Stimulated activated CD4-positive, alpha-beta T cell treated with anti-CD3 and anti-CD28 coated beads, Interleukin-2, amount 100 ng/mL, for 48 hours (primary cell): ENCODE results near the gene PFKFB1.

Experiments used
- DNase-seq, 2 donors: peaks; one replicate each; pipeline ENCODE4 v3.0.0-alpha.2; 2020

Gene PFKFB1

DNA sequence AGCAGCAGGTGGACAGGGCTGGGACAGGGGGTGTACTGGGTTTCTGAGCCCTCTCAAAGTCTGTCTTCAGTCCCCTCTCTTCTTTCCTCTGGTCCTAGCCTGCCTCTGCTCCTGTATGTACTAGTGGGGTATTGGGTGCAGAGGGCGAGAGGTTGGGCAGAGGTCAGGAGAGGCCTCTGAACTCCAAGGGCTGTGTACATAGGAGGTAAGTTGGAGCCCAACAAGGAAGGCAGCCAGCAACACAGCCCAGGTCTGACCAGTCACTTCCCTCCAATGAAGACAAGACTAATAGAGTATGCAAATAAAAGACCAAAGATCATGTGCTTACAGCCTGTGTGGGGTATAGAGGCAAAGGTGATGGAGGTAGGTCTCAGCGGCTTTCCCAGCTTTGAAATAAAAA lies at the start of gene PFKFB1:
Gene PFKFB1, minus strand, starts transcription at position 90 of the 400 bp plus-strand sequence. CDS start 181 bp downstream, outside the sequence.
- DNase-seq = no peak

DNA sequence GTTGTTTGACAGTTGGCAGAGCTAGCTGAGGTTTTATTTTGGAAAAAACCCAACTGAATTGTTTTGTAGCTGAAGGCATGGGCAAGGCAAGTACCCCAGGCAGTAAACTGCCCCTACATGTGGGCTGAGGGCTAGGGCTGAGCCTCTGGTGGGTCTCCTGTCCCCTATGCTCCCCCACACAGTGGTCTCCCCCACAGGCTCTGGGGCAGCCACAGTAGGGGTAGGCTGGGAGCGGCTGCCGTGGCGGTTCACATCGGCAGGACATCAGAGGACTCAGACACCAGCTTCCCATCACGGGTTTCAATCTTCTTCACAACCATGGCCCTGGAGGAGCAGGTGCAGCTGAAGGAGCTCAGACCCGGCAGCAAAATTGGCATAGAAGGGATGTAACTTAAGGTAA lies 47.5 kb upstream of the PFKFB1 start:
- DNase-seq = no peak

DNA sequence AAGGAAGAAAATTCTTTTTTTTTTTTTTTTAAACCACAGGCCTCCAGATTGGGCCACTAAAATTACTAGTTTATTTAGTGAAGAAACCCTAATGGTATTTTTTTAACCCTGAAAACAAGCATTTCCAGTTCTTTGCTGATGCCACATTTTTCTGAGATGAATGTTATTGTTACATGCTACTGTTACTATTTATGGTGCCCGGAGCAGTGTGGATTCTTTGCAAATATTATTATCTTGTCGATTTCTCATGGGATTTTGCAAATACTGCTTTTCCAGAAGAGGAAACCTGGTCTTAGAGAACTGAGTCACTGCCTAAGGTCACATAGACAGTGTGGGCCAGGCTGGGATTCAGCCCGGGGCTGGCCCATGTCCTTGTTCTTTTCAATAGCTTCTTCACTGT lies 45.5 kb upstream of the PFKFB1 start:
- DNase-seq = no peak

DNA sequence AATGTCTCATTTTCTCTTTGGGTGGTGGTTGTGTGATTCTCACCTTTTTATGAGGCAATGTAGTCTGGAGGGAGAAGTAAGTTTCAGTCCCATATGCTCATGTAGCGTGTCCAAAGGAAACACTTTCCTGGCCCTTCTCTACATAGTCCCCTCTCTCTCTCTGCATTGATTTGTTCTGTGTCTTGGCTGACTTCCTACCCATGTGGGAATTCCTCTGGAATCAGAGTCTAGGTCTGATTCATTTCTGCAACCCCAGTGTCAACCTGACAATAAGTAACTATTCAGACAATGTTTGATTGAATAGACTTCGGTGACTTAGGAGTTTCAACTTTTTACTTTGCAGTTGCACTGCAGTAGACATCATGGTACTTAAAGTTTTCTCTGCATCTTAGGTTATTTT lies 39.4 kb upstream of the PFKFB1 start:
- DNase-seq = no peak

DNA sequence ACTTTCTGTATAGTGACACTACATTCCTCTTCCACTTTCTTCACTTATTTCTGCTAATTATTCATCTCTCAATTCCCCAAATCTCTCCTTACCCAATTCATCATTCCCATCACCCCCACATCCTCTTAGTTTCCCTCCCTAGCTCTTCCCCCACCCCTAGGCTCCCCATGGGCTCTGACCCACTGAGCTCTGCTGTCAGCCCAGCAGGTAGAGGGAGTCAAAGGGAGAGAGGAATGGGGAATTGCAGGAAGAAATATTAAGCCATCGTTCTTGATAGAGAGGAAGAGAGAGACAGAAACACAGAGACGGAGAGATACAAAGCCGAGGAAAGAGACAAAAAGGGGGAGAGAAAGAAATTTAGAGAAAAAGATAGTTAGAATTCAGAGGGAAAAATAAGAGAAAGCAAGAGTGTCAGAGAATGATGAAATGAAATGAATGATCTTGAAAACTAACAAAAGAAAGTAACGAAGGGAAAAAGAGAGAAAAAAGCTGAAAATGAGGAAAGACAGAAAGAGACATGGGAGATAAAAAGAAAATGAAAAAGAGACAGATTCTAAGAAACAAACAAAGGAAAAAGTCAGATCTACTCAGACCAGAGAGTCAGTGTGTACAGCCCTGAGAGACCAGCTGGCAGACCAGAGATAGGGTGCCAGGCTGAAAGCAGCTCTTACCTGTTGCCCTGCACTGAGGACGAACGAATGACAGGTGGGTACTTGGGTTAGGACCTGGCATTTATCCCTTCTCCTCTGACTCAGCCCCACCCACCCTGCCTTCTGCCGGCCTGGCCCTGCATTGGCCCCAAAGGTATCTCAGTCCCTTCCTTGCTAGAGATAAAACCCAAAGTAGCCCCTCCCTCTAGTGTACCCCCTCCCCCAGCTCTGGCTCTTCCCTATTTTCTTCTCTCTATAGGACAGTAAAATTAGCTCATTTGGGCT lies 36.5 kb upstream of the PFKFB1 start, which contains the start of gene ALAS2:
Gene ALAS2, minus strand, starts transcription at position 707 of the 935 bp plus-strand sequence. CDS start 4,977 bp downstream, outside the sequence.
- DNase-seq = no peak

DNA sequence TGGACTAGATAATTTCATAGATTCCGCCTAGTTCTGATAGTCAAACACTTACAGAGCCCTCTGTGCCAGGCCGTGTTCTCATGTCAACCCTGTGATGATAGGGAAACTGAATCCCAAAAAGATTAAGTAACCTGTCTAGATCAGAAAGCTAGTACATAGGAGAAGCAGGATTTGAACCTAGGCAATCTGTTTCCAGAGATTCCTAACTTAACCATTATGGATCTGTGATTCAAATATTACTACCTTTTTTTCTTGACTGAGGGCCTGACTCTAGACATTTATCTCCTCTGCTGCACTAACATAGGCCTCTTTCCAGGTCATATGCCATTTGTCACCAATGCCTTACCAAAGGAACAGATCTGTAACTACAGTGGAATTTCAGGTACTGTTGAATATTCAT lies 35.3 kb upstream of the PFKFB1 start:
- DNase-seq = no peak

DNA sequence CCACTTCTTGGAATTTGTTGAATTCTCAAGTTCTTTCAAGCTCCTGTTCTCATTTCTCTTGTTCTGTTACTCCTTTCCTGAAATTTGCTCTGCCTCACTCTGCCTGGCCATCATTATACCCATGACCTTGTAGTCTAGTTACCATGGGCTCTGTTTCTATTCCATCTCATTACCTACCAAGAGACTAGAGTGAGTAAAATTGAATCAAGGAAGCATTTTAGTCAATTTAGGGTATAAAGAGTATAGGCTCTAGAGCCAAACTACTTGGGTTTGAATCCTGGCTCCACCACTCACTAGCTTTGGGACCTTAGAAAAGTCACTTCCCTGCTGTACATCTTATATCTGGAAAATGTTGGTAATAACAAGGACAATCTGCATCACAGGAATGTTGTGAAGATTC lies 34.6 kb upstream of the PFKFB1 start:
- DNase-seq = no peak

DNA sequence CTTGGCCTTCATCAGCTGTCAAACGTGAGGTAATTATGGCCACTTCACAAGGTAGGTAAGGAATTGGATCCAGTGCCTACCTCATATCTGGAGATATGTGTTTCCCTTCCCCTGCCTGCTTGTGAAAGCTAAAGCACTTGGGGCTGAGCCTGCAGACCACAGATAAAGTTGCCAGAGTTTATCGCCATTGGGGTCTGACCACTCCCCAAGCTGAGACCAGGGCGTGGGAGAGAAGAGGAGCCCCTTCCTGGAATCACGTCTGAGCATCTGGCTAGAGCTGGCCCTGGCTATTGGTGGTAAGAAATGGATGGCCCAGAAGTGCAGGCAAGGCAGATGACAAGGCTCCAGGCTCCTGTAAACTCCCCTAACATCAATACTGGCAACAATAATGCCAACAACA lies 34.1 kb upstream of the PFKFB1 start:
- no peak for DNase-seq

DNA sequence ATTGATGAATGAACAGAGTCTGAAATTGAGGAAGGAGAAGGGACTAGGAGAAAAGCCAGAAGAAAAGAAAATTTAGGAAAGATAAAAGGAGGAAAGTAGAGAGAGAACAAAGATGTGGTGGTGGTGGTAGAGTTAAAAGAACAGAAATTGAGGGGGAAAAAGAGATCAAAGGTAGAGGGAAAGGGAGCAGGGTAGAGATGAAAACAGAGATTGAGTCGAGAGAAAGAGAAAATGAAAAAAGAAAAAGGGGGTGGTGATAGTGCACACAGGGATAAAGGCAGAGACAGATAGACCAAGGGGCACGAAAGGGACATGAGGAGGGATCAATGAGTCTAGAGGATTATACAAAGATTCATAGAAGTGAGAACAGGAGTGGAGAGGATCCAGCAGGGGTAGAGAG lies 32.9 kb upstream of the PFKFB1 start:
- DNase-seq = no peak

DNA sequence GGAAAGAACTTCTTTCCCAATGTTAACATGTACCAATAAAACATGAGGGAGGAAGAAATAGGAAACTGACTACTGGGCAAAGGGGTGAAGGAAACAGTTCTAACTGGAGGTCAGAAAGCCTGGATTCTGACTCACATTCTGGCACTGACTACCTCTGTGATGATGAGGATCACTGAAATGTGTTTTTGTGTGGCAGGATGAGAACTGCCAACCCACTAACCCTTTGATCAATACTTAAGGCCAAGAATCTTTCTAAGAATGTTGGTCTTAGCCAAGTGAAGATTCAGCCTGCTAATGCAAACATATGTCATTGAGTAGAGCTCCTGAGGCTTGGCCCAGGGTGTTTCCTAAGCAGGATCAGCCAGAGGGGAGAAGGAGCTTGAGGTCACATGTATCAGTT lies 32.2 kb upstream of the PFKFB1 start:
- no peak for DNase-seq

DNA sequence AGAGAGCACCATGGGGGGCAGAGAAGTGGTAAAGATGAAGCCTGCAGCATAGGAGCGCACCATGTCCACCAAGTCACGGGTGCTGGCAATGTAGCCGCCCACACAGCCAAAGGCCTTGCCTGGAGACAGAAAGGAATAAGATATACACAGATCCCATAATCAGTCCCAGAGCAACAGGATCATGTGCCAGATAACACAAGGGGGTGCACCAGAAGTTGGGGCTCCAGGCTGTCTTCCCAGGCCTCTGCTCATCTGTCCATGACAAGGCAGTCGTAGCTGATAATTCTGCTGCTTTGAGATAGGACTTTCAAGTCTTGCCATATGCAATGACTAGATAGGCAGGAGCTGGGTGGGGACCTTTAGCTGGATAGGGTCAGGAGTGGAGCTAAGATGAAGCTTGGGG lies 20.9 kb upstream of the PFKFB1 start:
- DNase-seq = no peak

DNA sequence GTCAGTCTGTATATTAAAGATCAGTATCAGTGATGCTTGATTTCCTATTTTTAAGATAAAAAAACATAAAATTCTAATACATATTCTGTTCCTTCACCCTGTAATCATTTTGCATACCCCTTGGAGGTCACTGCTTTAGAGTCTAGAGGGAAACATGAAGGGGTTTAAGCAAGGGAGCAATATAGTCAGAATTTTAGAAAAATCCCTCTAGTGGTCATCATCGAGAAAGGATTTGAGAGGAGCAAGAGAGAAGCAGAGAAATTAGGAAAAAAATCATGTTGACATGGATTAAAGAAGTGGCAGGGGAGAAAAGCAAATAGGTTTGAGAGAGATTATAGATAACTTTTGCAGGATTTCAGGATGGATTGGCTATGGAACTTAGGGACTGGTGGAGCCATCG lies 17.3 kb upstream of the PFKFB1 start:
- no peak for DNase-seq

DNA sequence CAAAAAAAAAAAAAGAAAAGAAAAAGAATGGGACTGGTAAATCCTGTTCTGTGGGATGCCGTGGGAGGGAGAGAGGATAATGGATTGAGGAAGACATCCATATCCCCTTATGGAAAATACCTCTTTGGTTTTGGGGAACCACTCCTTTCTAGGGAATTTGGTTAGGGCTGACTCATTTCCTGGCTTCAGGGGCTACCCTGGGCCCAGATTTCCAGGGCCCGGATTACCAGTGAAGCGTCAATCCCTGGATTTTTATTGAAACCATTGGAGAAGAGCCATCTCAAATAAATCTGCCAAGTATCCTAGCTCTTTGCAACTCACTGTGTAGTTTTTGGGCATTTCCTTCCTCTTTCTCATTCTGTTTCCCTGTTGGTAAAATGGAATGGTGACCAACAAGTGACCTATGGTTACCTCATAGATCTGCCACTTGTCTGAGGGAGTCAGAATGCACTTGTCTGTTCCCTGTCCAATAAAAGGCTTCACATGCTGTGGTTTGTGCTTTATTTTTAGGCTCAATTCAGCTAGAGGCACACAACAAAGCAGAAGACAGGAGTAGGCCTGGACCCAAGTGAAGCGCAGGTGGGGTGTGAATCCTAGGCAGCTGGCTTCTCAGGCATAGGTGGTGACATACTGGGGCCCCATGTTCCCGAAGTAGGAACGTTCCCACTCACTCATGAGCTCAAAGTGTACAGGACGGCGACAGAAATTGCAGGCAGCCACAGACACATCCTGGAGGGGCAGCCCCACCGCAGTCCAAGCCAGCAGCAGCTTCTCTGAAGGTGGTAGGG lies 14.8 kb upstream of the PFKFB1 start:
- no peak for DNase-seq

DNA sequence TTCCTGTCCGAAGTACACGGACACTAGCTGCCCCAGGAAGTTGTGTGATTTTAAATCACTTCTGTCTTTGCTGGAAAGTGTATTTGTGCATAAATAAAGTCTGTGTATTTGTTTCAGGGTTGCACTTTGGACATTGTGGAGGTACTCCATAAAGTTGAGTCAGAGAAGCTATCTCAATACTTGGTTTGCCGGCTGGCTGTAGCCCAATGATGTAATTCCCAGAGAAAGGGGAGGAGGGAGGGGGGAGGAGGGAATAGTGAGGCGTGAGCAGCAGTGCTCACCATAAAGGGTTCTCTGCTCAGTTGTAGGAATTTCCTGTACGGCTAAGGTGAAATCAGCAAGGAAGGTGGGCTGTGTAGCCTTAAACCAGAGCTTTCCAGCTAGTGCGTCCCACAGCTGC lies 13.7 kb upstream of the PFKFB1 start:
- no peak for DNase-seq

DNA sequence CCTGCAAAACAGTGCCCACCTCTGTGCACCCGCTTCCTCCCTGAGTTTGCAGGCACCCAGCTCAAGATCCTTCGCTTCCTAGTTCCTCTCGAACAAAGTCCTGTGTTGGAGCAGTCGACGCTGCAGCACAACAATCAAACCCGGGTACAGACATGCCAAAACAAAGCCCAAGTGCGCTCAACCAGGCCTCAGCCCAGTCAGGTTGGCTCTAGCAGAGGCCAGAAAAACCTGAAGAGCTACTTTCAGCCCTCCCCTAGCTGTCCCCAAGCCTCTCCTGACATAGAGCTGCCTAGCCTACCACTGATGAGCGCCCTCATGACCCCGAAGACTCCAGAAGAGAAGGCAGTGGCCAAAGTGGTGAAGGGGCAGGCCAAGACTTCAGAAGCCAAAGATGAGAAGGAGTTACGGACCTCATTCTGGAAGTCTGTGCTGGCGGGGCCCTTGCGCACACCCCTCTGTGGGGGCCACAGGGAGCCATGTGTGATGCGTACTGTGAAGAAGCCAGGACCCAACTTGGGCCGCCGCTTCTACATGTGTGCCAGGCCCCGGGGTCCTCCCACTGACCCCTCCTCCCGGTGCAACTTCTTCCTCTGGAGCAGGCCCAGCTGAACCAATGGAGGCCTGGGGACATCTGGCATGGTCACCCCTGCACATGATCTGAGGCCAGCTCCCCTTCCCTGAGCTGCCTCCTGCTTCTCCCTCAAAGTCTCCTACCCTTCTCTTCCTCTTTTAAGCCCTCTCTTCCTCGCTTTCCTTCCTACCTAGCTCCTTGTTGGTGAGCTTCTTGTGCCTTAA lies 13.0 kb upstream of the PFKFB1 start:
- DNase-seq = no peak

DNA sequence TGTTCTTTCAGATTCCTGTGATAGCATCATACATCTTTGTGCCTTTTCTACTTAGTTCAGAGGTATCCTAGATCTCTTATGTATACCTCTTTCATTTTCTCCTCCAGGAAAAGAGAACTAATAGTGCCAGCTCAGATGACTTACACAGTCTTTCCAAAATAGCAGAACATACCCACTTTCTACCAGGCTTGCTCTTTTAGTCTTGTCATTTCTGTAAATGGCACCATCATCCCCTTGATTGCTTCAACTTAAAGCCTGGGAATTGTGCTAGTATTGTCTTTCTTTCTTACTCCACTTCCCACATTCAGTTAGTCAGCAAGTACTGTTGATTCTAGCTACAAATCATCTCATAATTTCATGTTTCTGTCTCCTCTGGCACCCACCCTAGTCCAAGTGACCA lies 11.3 kb upstream of the PFKFB1 start:
- no peak for DNase-seq

DNA sequence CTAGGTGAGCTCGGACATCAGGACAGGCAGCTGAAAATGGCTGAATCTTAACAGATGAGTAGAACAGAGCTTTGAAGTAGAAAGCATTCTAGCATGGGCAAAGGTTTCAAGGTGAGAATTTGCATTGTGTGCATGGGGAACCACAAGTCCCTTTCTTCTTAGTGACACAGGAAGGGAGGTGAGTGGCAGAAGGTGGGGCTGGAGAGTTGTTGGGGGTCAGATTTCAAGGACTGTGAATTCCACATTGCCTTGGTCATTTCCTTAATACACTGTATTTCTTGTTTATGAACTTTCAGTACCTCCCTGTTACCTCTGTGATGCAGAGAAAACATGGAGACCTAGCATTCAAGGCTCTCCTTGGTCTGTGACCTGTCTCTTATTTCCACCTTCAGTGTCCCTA lies 10.2 kb upstream of the PFKFB1 start:
- DNase-seq = no peak

DNA sequence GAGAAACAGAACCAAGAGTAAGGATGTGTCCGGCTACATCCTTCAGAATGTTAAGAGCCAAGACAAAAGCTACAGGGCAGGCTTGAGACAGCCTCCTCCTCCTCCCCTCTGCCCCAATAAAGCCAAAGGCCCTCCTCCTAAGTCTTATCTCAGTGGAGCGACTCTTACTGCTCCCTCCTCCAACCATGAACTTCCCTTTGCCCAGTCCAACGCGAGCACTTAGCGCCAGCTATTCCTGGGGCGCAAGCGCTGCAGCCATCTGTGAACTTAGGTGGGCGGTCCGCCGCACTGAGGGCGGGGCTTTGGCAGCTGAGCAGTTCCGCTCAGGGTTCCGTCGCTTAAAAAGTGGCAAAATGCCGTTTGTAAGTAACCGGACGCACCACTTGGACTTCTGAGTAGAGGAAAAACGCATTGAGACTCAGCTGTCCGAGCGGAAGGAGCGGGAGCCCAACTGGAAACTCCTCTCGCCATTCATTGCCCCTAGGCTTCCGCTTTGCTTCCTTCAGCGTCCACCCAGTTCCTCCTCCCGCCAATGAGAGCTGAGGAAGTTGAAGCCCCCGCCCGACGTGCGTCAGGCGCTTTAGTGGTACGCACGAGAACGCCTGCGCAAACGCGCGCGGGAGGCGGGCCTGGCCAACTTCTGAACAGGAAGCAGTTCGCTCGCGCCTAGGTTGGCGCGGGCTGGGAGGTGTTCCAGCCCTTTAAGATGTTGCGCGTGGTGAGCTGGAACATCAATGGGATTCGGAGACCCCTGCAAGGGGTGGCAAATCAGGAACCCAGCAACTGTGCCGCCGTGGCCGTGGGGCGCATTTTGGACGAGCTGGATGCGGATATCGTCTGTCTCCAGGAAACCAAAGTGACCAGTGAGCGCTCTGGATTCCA lies 6.0 kb upstream of the PFKFB1 start, which contains the start of gene APEX2:
Gene APEX2, plus strand, starts transcription at position 647 of the 882 bp plus-strand sequence. Its CDS starts 60 bp downstream, at position 707.
- DNase-seq = peak; percentile 68 to 74

DNA sequence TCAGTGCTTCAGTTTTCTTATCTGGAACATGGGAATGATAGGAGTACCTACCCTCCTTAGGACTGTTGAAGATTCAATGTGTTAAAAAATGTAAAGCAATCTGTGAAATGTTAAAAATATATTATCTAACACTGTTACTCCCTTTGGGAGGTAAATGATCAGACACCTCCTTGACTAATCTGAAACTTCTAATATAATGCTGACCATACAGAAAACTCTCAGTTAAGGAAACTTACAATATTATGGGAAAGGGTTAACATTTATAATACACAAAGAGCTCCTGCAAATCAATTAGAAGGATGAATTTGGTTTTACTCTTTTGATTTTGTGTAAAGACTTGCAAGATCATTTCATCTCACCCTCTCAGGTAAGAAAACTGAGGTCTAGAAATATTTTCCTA lies 1.6 kb upstream of the PFKFB1 start:
- no peak for DNase-seq

DNA sequence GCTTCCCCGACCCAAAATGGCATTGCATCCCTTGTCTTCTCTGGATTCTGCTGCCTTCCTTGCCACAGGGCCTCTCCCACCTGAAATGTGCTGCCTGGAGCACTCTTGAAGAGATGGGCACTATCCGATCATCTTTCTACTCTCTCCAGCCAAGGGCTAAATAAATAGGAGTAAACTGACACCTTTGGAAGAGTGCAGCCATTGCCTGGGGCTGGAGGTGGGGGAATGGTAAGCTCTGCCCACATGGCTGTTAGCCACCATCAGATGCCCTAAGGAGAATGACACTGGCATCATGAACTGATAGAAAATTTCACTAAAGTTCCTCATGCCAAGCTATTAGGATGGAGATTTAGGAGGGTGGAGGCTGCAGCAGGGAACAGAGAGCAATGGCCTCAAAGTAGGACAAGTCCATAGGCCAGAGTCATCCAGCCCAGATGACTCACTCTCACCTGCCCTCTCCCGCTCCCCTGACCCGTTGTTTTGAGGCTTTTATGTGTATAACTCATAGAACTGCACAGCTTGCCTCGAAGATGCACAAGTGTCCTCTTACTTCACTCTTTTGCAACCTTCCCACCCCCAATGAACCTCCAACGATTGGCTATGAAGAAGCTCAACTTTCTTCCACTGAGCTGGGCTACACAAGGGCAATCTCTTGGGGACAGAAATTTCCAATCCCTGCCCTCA lies 822 bp upstream of the PFKFB1 start:
- no peak for DNase-seq

DNA sequence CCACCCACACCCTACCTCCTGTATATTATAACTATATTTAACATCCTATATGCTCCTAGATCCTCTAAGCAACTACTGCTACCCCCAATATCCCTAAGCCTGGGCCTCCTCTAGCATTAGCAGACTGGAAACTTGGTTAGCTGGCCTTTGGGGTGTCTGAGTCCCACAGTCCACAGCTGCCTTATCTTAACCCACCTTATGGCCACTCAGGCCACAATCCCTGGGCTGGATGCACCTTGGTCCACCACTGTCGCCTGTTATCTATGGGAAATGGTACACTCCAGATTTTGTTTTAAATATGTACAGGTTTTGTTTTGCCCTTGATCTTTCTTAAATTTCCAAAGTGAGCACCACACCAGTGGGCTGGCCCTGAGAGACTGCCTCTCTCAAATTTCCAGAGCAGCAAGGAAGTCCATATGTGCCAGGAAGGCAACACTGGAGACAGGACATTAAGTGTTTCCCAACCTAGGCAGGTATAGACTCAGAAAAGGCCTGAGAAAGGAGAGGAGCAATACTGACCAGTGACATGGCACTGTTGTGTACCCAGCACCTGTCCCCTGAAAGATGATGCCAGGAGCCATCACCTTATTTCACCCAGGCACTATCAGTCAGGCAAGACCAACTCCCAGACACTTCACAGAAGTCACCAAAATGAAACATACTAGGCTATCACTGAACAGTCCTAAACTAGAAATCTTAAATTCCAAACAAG lies 921 bp downstream of the PFKFB1 start:
- DNase-seq = no peak
